ENCODE measurements around the gene HIVEP1.

GRCh38 chr6:12158686-12159415 is 146.7 kb downstream of the HIVEP1 start:
- TF ChIP-seq CTCF (IDR thresholded peaks at IDR 0.05) (peak in 1 of 3 experiments; percentile 3), POLR2A (IDR thresholded peaks at IDR 0.05) (no peak)

Data from testis (tissue), 2 donors.